Ovary (tissue), 9 donors: ENCODE data around the gene RYR2. TPM values are rescaled to one million over a fixed set of nuclear protein-coding genes. Genes with fewer than 3 reads are reported as not detected.

Experiments used
- DNase-seq, 5 donors: peaks; one replicate each; pipeline ENCODE4 v3.0.0-alpha.2; 2019 to 2020
- H3K27ac ChIP-seq, 2 donors: fragments of 200-600 bp; one replicate each; pipeline versions ENCODE4 v1.5.1 to v1.8.0; 2019 to 2022
- H3K27me3 ChIP-seq: fragments of 200-600 bp; one replicate; pipeline ENCODE4 v1.8.0; 2022
- H3K36me3 ChIP-seq: fragments of 200-600 bp; sonication (generic); one replicate; pipeline ENCODE4 v1.5.1; 2019
- H3K4me1 ChIP-seq: one replicate; pipeline ENCODE4 v1.8.1; 2013; ENCODE audit warnings: mild to moderate bottlenecking, moderate library complexity; ENCODE audit not compliant: insufficient read depth
- H3K4me3 ChIP-seq: fragments of 200-600 bp; sonication (generic); one replicate; pipeline ENCODE4 v1.5.1; 2017
- H3K9me3 ChIP-seq, 2 donors: fragments of 200-600 bp in 1 of 2; sonication (generic) in 1 of 2; one replicate each; pipeline versions ENCODE4 v1.5.1 to v1.8.1; 2013 to 2019; ENCODE audit warnings: mild to moderate bottlenecking in 1 of 2, moderate library complexity in 1 of 2
- CTCF ChIP-seq, 3 donors: fragments of 450-650 bp in 2 of 3; fragments of 200-600 bp in 1 of 3; IDR thresholded peaks; one replicate each; pipeline versions ENCODE4 v1.5.1 to v1.8.0; 2016 to 2022; ENCODE audit warnings: antibody characterized with exemption in 3 of 3, mild to moderate bottlenecking in 1 of 3
- EP300 ChIP-seq: sonication (generic); formaldehyde crosslinking; IDR thresholded peaks from one replicate; pipeline ENCODE4 v1.6.1; 2017; ENCODE audit warnings: antibody characterized with exemption
- POLR2A ChIP-seq: fragments of 450-650 bp; IDR thresholded peaks from one replicate; pipeline ENCODE4 v1.6.1; 2017; ENCODE audit warnings: antibody characterized with exemption, mild to moderate bottlenecking, moderate library complexity
- WGBS, 3 donors: extraction: QIAGEN DNeasy Blood & Tissue Kit in 1 of 3; methylation state at CpG; one replicate each; pipeline versions ENCODE4 v1.1.5 to v1.1.7; 2013 to 2017; 5-methylcytosine and 5-hydroxymethylcytosine counted together
- intact Hi-C, 4 donors: fragments of 100-400 bp; cut with DNase I; formaldehyde crosslinking; loops; one replicate each; pipeline versions ENCODE4 v1.11.0 to v1.15.1; 2022 to 2023
- polyA plus RNA-seq, 2 donors: library from polyadenylated mRNA; stranded (reverse); fragments of 200-250 nt in 1 of 2; fragments of 350-450 nt in 1 of 2; fragmentation: Illumina TruSeq in 1 of 2; extraction: RNeasy Lipid Tissue Mini Kit (QIAGEN cat#74804) in 1 of 2; gene quantifications; one replicate each; pipeline ENCODE4 v1.2.3, GENCODE V29; 2013 to 2014
- total RNA-seq, 7 donors: library from RNA; depleted of rRNA in 2 of 7; stranded (reverse); fragments of >200 nt in 2 of 7; fragmentation: NEBNext Ultra II Directional in 3 of 7; extraction: Animal tissue kit (Norgen Biotek cat#: 25700) in 3 of 7; gene quantifications; one replicate each; pipeline versions ENCODE4 v1.1.0 to v1.2.4, GENCODE V29; 2016 to 2023
- donor health status: DM: no; HTN: no; CAD: no; lungs with moderate emphysema.
- donor health status: DM: no; HTN: no; CAD: no.
- donor health status: Bipolar disorder and iron deficiency.
- donor health status: DM: yes; HTN: yes; CAD: no.
- donor health status: DM: no; HTN: no; CAD: no.
- donor health status: DM: yes; HTN: yes; CAD: no.

Gene RYR2
- total and polyA plus RNA-seq, 9 donors: 3.0 to 13.8 (median 5.4) TPM

GRCh38 chr1:237050915-237051314, 8.9 kb downstream of the RYR2 start:
- no peaks in the 10 kb centered on the region for H3K27me3 ChIP-seq
- no peak overlapping the region for H3K4me3 ChIP-seq
- WGBS, 3 donors: 87 to 93% (median 90%) methylated on average over 3 of the region's 3 CpGs
- H3K27ac ChIP-seq: no peak overlapping the region
- intact Hi-C loops: no loop called here
- DNase-seq: no peak
- H3K36me3 ChIP-seq: no peaks in the 10 kb centered on the region
- no peaks in the 10 kb centered on the region for H3K4me1 ChIP-seq
- TF ChIP-seq EP300 (no peak), CTCF (IDR thresholded peaks at IDR 0.05) (no peak), POLR2A (no peak)
- no peaks in the 10 kb centered on the region for H3K9me3 ChIP-seq

- H3K36me3 ChIP-seq: no peaks in the 10 kb centered on the region
- intact Hi-C loops: no loop called here
- no peak overlapping the region for H3K27ac ChIP-seq
- no peak overlapping the region for H3K4me3 ChIP-seq
- no peaks in the 10 kb centered on the region for H3K27me3 ChIP-seq
- TF ChIP-seq POLR2A (no peak), EP300 (no peak), CTCF (IDR thresholded peaks at IDR 0.05) (no peak)
- H3K4me1 ChIP-seq: no peaks in the 10 kb centered on the region
- no peak for DNase-seq
- 77 to 95% (median 94%) methylated on average over 1 to 2 of the region's 2 CpGs for WGBS, 3 donors
- H3K9me3 ChIP-seq: no peaks in the 10 kb centered on the region
Observed at GRCh38 chr1:237054313-237054712, 12.3 kb downstream of the RYR2 start.

- no peaks in the 10 kb centered on the region for H3K27me3 ChIP-seq
- H3K27ac ChIP-seq: no peak overlapping the region
- H3K36me3 ChIP-seq: no peaks in the 10 kb centered on the region
- H3K4me3 ChIP-seq: no peak overlapping the region
- intact Hi-C loops: no loop called here
- no peak for DNase-seq
- no peaks in the 10 kb centered on the region for H3K9me3 ChIP-seq
- H3K4me1 ChIP-seq: no peaks in the 10 kb centered on the region
- TF ChIP-seq POLR2A (no peak), CTCF (IDR thresholded peaks at IDR 0.05) (no peak), EP300 (no peak)
- 83 to 88% (median 85%) methylated on average over 9 of the region's 9 CpGs for WGBS, 3 donors
Observed at GRCh38 chr1:237058470-237058869, 16.5 kb downstream of the RYR2 start.

GRCh38 chr1:237059244-237059643, 17.3 kb downstream of the RYR2 start:
- H3K4me3 ChIP-seq: no peak overlapping the region
- TF ChIP-seq CTCF (IDR thresholded peaks at IDR 0.05) (no peak), POLR2A (no peak), EP300 (no peak)
- H3K27me3 ChIP-seq: no peaks in the 10 kb centered on the region
- DNase-seq: no peak
- WGBS, 3 donors: 27 to 38% (median 32%) methylated on average over 3 of the region's 3 CpGs
- H3K4me1 ChIP-seq: no peaks in the 10 kb centered on the region
- no peaks in the 10 kb centered on the region for H3K36me3 ChIP-seq
- intact Hi-C loops: no loop called here
- no peaks in the 10 kb centered on the region for H3K9me3 ChIP-seq
- no peak overlapping the region for H3K27ac ChIP-seq

- H3K36me3 ChIP-seq: no peaks in the 10 kb centered on the region
- no peaks in the 10 kb centered on the region for H3K9me3 ChIP-seq
- no peak overlapping the region for H3K4me3 ChIP-seq
- H3K27me3 ChIP-seq: no peaks in the 10 kb centered on the region
- H3K4me1 ChIP-seq: no peaks in the 10 kb centered on the region
- no peak for DNase-seq
- TF ChIP-seq CTCF (IDR thresholded peaks at IDR 0.05): no peak
- no peak for TF ChIP-seq POLR2A
- no peak for TF ChIP-seq EP300
- intact Hi-C loops: no loop called here
- no peak overlapping the region for H3K27ac ChIP-seq
Observed at GRCh38 chr1:237062976-237063375, 21.0 kb downstream of the RYR2 start.
